ENCODE data around the gene BSN.

BSN gene

GRCh38 chr3:49602049-49602554 lies 47.8 kb downstream of the BSN start:
- no peak for DNase-seq

- peak in 2 of 4 experiments; percentile 35 to 46 for DNase-seq
Observed at GRCh38 chr3:49602877-49603411, 48.7 kb downstream of the BSN start.

- DNase-seq = no peak
Observed at GRCh38 chr3:49606427-49606826, 52.1 kb downstream of the BSN start.

- DNase-seq = no peak
Observed at GRCh38 chr3:49607105-49607591, 52.9 kb downstream of the BSN start.

- DNase-seq = no peak
Observed at GRCh38 chr3:49607796-49608195, 53.5 kb downstream of the BSN start.

- no peak for DNase-seq
Observed at GRCh38 chr3:49609314-49609713, 55.0 kb downstream of the BSN start.

- no peak for DNase-seq
Observed at GRCh38 chr3:49609815-49610214, 55.5 kb downstream of the BSN start.

- no peak for DNase-seq
Observed at GRCh38 chr3:49610666-49611280, 56.5 kb downstream of the BSN start.

GRCh38 chr3:49611291-49611690 lies 57.0 kb downstream of the BSN start:
- DNase-seq = no peak

- no peak for DNase-seq
Observed at GRCh38 chr3:49611719-49612118, 57.4 kb downstream of the BSN start.

GRCh38 chr3:49614936-49615335 lies 60.7 kb downstream of the BSN start:
- DNase-seq = no peak

GRCh38 chr3:49616061-49616460 lies 61.8 kb downstream of the BSN start:
- DNase-seq = no peak

GRCh38 chr3:49616491-49616941 lies 62.2 kb downstream of the BSN start:
- no peak for DNase-seq

GRCh38 chr3:49617390-49618013 lies 63.2 kb downstream of the BSN start:
- no peak for DNase-seq

- DNase-seq = no peak
Observed at GRCh38 chr3:49618412-49618811, 64.1 kb downstream of the BSN start.

- no peak for DNase-seq
Observed at GRCh38 chr3:49619649-49620048, 65.4 kb downstream of the BSN start.

GRCh38 chr3:49620728-49621127 lies 66.5 kb downstream of the BSN start:
- no peak for DNase-seq

- DNase-seq = no peak
Observed at GRCh38 chr3:49623071-49623470, 68.8 kb downstream of the BSN start.

- DNase-seq = no peak
Observed at GRCh38 chr3:49625071-49625470, 70.8 kb downstream of the BSN start.

- no peak for DNase-seq
Observed at GRCh38 chr3:49626101-49626581, 71.9 kb downstream of the BSN start.

- no peak for DNase-seq
Observed at GRCh38 chr3:49626796-49627195, 72.5 kb downstream of the BSN start.

GRCh38 chr3:49627634-49628033 lies 73.4 kb downstream of the BSN start:
- DNase-seq = no peak

- DNase-seq = no peak
Observed at GRCh38 chr3:49628249-49628648, 74.0 kb downstream of the BSN start.

- DNase-seq = no peak
Observed at GRCh38 chr3:49629451-49629850, 75.2 kb downstream of the BSN start.

All from activated naive CD4-positive, alpha-beta T cell (primary cell).